ENCODE measurements around the gene SYNGAP1. TPM values are rescaled to one million over a fixed set of nuclear protein-coding genes. Genes with fewer than 3 reads are reported as not detected.
A peak's percentile ranks its signal among the peaks of the same experiment; 100 is the strongest.

The SYNGAP1 gene
- total and polyA plus RNA-seq, 9 of the 15 experiments (the other 6 are each of a cell fraction or from before 2014, with no cell fraction given), result 0.01 to 22.8 (median 3.2) TPM

DNA sequence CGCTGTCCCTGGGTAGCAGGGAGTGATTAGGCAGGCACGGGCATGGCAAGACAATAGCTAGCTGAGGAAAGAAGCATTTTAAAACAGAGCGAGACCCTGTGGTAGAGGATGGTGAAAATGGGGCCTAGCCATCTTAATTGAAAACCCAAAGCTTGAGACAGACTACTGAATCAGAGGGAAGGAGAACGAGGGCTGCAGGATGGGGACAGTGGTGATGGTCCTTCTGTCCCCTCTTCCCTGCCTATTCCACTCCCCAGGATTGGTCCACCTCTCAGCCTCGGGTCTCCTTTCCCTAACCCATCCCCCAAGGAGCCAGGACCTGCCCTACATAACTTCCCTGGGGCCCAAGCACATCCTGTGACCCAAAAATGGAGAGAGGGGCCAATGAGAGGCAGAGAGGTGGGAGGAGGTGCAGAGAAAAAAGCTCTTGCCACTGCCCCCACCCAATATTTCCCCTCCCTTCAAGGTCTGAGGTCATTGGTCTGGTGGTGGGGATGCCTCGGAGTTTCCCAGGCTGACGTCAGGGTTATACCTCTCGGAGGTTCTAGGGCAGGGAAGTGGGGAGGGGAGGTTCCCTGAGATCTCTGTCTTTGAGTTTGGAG is 1.1 kb upstream of the SYNGAP1 start (continued):
- TF ChIP-seq, protein P1, sequence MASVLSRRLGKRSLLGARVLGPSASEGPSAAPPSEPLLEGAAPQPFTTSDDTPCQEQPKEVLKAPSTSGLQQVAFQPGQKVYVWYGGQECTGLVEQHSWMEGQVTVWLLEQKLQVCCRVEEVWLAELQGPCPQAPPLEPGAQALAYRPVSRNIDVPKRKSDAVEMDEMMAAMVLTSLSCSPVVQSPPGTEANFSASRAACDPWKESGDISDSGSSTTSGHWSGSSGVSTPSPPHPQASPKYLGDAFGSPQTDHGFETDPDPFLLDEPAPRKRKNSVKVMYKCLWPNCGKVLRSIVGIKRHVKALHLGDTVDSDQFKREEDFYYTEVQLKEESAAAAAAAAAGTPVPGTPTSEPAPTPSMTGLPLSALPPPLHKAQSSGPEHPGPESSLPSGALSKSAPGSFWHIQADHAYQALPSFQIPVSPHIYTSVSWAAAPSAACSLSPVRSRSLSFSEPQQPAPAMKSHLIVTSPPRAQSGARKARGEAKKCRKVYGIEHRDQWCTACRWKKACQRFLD (CRISPR knock-in tag; IDR thresholded peaks at IDR 0.05), result no peak
- TF ChIP-seq NCOA2 (IDR thresholded peaks at IDR 0.05; ENCODE audit: partially characterized antibody in 2 of 2) (no peak), ZNF239 (CRISPR knock-in tag; IDR thresholded peaks at IDR 0.05) (no peak), NR2C2 (CRISPR knock-in tag; IDR thresholded peaks at IDR 0.05) (no peak), NR2C2 (tag; IDR thresholded peaks at IDR 0.05) (peak; percentile 74), SPI1 (IDR thresholded peaks at IDR 0.05; ENCODE audit: borderline replicate concordance, low read depth, low read length) (peak; percentile 56; the same call in 1 of the 2 replicates), SUPT5H (IDR thresholded peaks at IDR 0.05) (0 out of 2 replicates have a peak, but pooled peaks have one; percentile 24), IFI16 (CRISPR knock-in tag; IDR thresholded peaks at IDR 0.05) (peak; percentile 48; the same call in 1 of the 2 replicates), YY1 (IDR thresholded peaks at IDR 0.05; ENCODE audit: borderline replicate concordance in 1 of 3, control insufficient read depth in 1 of 3, extremely low read depth in 1 of 3, insufficient read depth in 3 of 3, insufficient read length in 1 of 3, insufficient replicate concordance in 2 of 3, low read depth in 1 of 3, low read length in 2 of 3) (peak in 1 of 3 experiments; percentile 2), STAT5A (IDR thresholded peaks at IDR 0.05; ENCODE audit: borderline replicate concordance, low read length) (0 out of 2 replicates have a peak, but pooled peaks have one; percentile 2), NELFE (IDR thresholded peaks at IDR 0.05; ENCODE audit: insufficient read depth, insufficient read length) (no peak), PTTG1 (tag; IDR thresholded peaks at IDR 0.05; ENCODE audit: low read depth) (no peak), MAFK (IDR thresholded peaks at IDR 0.05; ENCODE audit: low read length) (no peak), GATAD2A (IDR thresholded peaks at IDR 0.05) (0 out of 2 replicates have a peak, but pooled peaks have one; percentile 5), ZNF644 (tag; IDR thresholded peaks at IDR 0.05; ENCODE audit: low read depth) (0 out of 2 replicates have a peak, but pooled peaks have one; percentile 15), ZNF316 (IDR thresholded peaks at IDR 0.05) (no peak)
- TF ChIP-seq, protein P2, sequence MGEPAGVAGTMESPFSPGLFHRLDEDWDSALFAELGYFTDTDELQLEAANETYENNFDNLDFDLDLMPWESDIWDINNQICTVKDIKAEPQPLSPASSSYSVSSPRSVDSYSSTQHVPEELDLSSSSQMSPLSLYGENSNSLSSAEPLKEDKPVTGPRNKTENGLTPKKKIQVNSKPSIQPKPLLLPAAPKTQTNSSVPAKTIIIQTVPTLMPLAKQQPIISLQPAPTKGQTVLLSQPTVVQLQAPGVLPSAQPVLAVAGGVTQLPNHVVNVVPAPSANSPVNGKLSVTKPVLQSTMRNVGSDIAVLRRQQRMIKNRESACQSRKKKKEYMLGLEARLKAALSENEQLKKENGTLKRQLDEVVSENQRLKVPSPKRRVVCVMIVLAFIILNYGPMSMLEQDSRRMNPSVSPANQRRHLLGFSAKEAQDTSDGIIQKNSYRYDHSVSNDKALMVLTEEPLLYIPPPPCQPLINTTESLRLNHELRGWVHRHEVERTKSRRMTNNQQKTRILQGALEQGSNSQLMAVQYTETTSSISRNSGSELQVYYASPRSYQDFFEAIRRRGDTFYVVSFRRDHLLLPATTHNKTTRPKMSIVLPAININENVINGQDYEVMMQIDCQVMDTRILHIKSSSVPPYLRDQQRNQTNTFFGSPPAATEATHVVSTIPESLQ (CRISPR knock-in tag; IDR thresholded peaks at IDR 0.05), result no peak
- TF ChIP-seq, protein P3, sequence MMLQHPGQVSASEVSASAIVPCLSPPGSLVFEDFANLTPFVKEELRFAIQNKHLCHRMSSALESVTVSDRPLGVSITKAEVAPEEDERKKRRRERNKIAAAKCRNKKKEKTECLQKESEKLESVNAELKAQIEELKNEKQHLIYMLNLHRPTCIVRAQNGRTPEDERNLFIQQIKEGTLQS (IDR thresholded peaks at IDR 0.05), result peak; percentile 88
- TF ChIP-seq, protein P3 (CRISPR knock-in tag; conservative IDR thresholded peaks at IDR 0.05), result no peak
- TF ChIP-seq, protein P4, sequence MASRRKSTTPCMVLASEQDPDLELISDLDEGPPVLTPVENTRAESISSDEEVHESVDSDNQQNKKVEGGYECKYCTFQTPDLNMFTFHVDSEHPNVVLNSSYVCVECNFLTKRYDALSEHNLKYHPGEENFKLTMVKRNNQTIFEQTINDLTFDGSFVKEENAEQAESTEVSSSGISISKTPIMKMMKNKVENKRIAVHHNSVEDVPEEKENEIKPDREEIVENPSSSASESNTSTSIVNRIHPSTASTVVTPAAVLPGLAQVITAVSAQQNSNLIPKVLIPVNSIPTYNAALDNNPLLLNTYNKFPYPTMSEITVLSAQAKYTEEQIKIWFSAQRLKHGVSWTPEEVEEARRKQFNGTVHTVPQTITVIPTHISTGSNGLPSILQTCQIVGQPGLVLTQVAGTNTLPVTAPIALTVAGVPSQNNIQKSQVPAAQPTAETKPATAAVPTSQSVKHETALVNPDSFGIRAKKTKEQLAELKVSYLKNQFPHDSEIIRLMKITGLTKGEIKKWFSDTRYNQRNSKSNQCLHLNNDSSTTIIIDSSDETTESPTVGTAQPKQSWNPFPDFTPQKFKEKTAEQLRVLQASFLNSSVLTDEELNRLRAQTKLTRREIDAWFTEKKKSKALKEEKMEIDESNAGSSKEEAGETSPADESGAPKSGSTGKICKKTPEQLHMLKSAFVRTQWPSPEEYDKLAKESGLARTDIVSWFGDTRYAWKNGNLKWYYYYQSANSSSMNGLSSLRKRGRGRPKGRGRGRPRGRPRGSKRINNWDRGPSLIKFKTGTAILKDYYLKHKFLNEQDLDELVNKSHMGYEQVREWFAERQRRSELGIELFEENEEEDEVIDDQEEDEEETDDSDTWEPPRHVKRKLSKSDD (conservative IDR thresholded peaks at IDR 0.05; ENCODE audit: low read length), result 0 out of 2 replicates have a peak, but pooled peaks have one; percentile 0
